Gastroesophageal sphincter (tissue), 4 donors: Measurements from ENCODE around the gene NUP133. TPM values are rescaled to one million over a fixed set of nuclear protein-coding genes. Genes with fewer than 3 reads are reported as not detected.
A peak's percentile ranks its signal among the peaks of the same experiment; 100 is the strongest.
"Not testable (repeated sequence)": the region's sequence is repeated elsewhere in the genome, so short reads cannot be mapped to it uniquely, and the experiment has no call there.

ENCODE experiments used
- ATAC-seq: fragments of 150-250 bp; one replicate; pipeline ENCODE4 v1.9.1; 2016; ENCODE audit warnings: mild to moderate bottlenecking, moderate library complexity
- H3K27ac ChIP-seq, 4 donors: fragments of 200-600 bp; sonication (generic) in 3 of 4; 1 replicate in 3 of 4; 2 replicates in 1 of 4; pipeline ENCODE4 v1.5.1; 2016 to 2019
- H3K27me3 ChIP-seq: fragments of 200-600 bp; sonication (generic); one replicate; pipeline ENCODE4 v1.5.1; 2019
- H3K36me3 ChIP-seq, 2 donors: fragments of 200-600 bp; sonication (generic); one replicate each; pipeline ENCODE4 v1.5.1; 2019; ENCODE audit warnings: control low read depth in 1 of 2
- H3K4me1 ChIP-seq, 3 donors: fragments of 200-600 bp; sonication (generic); 1 replicate in 2 of 3; 2 replicates in 1 of 3; pipeline ENCODE4 v1.5.1; 2016 to 2019; ENCODE audit warnings: control low read depth in 2 of 3
- H3K4me3 ChIP-seq, 2 donors: fragments of 200-600 bp; sonication (generic); one replicate each; pipeline ENCODE4 v1.5.1; 2019; ENCODE audit warnings: mild to moderate bottlenecking in 1 of 2, moderate library complexity in 1 of 2
- H3K9me3 ChIP-seq, 3 donors: fragments of 200-600 bp; sonication (generic); one replicate each; pipeline ENCODE4 v1.5.1; 2017 to 2019; ENCODE audit warnings: control low read depth in 2 of 3
- EP300 ChIP-seq: sonication (generic); formaldehyde crosslinking; IDR thresholded peaks from one replicate; pipeline ENCODE4 v1.6.1; 2017; ENCODE audit warnings: antibody characterized with exemption, mild to moderate bottlenecking
- POLR2A ChIP-seq, 2 donors: fragments of 450-650 bp; IDR thresholded peaks; one replicate each; pipeline ENCODE4 v1.6.1; 2017; ENCODE audit warnings: antibody characterized with exemption in 2 of 2, mild to moderate bottlenecking in 2 of 2, moderate library complexity in 1 of 2
- POLR2AphosphoS5 ChIP-seq: sonication (generic); formaldehyde crosslinking; IDR thresholded peaks from one replicate; pipeline ENCODE4 v1.6.1; 2017; ENCODE audit warnings: antibody characterized with exemption
- WGBS, 2 donors: methylation state at CpG; one replicate each; pipeline ENCODE4 v1.1.5; 2018; ENCODE audit warnings: low coverage in 1 of 2; 5-methylcytosine and 5-hydroxymethylcytosine counted together
- total RNA-seq, 4 donors: library from RNA; depleted of rRNA; stranded (reverse); fragments of >200 nt; gene quantifications; one replicate each; pipeline ENCODE4 v1.1.0, GENCODE V29; 2016
- TF ChIP-seq, protein P1 (sequence below), 4 experiments: fragments of 200-600 bp in 2 of 4; fragments of 450-650 bp in 2 of 4; sonication (generic) in 1 of 4; IDR thresholded peaks; one replicate each; pipeline ENCODE4 v1.5.1; 2017 to 2019; ENCODE audit warnings: antibody characterized with exemption in 4 of 4, mild to moderate bottlenecking in 2 of 4, moderate library complexity in 2 of 4

Gene NUP133
- total RNA-seq, 4 donors from 2014 or later, result 20.5 to 30.2 (median 26.7) TPM

- Histone ChIP-seq H3K4me3 (peak overlapping the region in 1 of 2 donors; percentile 47), H3K27me3 (peaks cover 90% of the 10 kb centered on the region), H3K27ac (no peak overlapping the region), H3K36me3 (no peaks in the 10 kb centered on the region), H3K9me3 (no peaks in the 10 kb centered on the region), H3K4me1 (peaks cover 4 to 53% (median 22%) of the 10 kb centered on the region in 3 donors)
- 18% methylated on average over 4 of the region's 10 CpGs; no CpG with 5 or more reads in 1 of the 2 donors for WGBS, 2 donors
- ATAC-seq, result no peak
- TF ChIP-seq POLR2AphosphoS5 (no peak), EP300 (no peak), POLR2A (IDR thresholded peaks at IDR 0.05) (no peak)
- TF ChIP-seq, protein P1, sequence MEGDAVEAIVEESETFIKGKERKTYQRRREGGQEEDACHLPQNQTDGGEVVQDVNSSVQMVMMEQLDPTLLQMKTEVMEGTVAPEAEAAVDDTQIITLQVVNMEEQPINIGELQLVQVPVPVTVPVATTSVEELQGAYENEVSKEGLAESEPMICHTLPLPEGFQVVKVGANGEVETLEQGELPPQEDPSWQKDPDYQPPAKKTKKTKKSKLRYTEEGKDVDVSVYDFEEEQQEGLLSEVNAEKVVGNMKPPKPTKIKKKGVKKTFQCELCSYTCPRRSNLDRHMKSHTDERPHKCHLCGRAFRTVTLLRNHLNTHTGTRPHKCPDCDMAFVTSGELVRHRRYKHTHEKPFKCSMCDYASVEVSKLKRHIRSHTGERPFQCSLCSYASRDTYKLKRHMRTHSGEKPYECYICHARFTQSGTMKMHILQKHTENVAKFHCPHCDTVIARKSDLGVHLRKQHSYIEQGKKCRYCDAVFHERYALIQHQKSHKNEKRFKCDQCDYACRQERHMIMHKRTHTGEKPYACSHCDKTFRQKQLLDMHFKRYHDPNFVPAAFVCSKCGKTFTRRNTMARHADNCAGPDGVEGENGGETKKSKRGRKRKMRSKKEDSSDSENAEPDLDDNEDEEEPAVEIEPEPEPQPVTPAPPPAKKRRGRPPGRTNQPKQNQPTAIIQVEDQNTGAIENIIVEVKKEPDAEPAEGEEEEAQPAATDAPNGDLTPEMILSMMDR (IDR thresholded peaks at IDR 0.05), result no peak
Observed at GRCh38 chr1:229406798-229407197, 101.3 kb downstream of the NUP133 start.

DNA sequence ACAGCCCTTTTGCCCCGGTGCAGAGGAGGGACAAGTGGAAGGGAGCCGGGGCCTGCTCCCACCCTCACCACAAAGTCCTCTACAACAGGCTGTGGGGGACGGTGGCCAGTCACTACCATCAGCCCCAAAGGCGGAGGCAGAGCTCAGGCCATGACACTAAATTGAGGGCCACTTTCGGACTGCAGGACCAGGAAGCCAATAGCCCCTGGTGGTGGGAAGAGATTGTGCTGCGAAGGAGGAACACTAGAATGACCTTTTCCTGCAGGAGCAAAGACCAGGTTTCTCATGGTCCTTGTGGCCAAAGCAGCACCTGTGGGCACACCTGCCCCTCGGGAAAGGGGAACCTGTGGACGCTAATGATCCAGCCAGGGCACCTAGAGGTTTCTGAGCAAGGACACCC is 104.6 kb downstream of the NUP133 start:
- no peak overlapping the region for H3K4me3 ChIP-seq
- no peak overlapping the region for H3K27ac ChIP-seq
- peaks cover 92% of the 10 kb centered on the region for H3K27me3 ChIP-seq
- TF ChIP-seq EP300 (no peak), POLR2AphosphoS5 (no peak), POLR2A (IDR thresholded peaks at IDR 0.05) (no peak)
- TF ChIP-seq, protein P1 (IDR thresholded peaks at IDR 0.05), result no peak
- H3K36me3 ChIP-seq, result no peaks in the 10 kb centered on the region
- peaks cover 4 to 21% (median 9%) of the 10 kb centered on the region in 3 donors for H3K4me1 ChIP-seq
- WGBS, 2 donors, result no CpG with 5 or more reads among the region's 8 CpGs
- H3K9me3 ChIP-seq, result no peaks in the 10 kb centered on the region
- ATAC-seq, result no peak

DNA sequence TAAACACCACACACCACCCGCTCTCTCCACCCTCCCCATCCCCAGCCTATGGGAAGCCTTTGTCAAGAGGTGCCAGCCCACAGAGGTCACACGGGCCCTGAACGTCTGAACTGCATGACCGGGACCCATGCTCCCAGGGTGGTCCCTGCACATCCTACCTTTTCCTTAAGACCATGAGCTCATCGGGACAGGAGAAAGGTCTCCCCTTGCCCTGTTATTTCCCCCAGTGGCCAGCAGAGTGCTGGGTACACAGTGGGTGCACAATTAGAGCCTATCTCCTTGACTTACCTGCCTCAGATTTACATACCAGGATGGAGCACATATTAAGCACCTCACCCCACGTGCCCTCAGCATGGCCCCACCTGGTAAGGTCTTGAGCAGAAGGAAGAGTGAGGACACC is 105.1 kb downstream of the NUP133 start:
- Histone ChIP-seq H3K27ac (no peak overlapping the region), H3K27me3 (peaks cover 91% of the 10 kb centered on the region)

DNA sequence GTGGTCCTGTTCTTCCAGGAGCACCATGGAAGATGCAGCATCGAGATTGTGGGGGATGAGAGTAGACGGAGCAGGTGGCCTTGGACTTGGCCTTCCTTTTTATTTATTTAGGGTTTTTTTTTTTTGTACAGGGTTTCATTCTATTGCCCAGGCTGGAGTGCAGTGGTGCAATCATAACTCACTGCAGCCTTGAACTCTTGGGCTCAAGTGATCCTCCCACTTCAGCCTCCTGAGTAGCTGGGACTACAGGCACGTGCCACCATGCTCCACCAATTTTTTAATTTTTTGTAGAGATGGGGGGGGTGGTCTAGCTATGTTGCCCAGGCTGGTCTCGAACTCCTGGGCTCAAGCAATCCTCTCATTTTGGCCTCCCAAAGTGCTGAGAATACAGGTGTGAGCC is 105.8 kb downstream of the NUP133 start:
- H3K27me3 ChIP-seq, result peaks cover 84% of the 10 kb centered on the region
- H3K9me3 ChIP-seq, H3K4me1 ChIP-seq, H3K27ac ChIP-seq, H3K4me3 ChIP-seq, ATAC-seq, H3K36me3 ChIP-seq: not testable (repeated sequence)
- 81 to 100% methylated on average over 2 to 4 of the region's 4 CpGs for WGBS, 2 donors

More for the DNA sequence above, 105.1 kb downstream of the NUP133 start:
- no peak for ATAC-seq
- WGBS, 2 donors, result 53 to 72% methylated on average over 2 to 3 of the region's 6 CpGs
- Histone ChIP-seq H3K4me3 (no peak overlapping the region), H3K9me3 (no peaks in the 10 kb centered on the region), H3K36me3 (no peaks in the 10 kb centered on the region), H3K4me1 (peaks cover 4 to 15% (median 9%) of the 10 kb centered on the region in 3 donors)
- TF ChIP-seq POLR2AphosphoS5 (no peak), EP300 (no peak), POLR2A (IDR thresholded peaks at IDR 0.05) (no peak)
- TF ChIP-seq, protein P1 (IDR thresholded peaks at IDR 0.05), result no peak

DNA sequence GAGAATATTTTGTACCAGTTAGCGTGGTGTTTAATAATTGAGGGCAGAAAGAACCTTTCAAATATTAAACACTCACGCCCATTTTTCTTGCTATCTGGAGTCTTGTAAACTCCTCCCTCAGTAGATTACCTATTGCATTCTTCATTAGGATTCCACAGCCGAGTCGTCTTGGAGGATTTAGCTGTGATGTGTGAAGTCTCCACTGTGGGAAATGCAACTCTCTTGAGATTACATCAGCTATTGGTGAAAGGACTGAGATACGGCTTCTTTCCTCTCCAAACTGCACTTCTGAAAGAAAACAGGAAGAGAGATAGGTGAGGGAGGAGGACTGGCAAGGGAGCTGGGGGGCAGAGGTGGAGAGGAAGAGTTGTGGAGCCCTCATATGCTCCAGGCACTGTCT is 110.4 kb downstream of the NUP133 start:
- Histone ChIP-seq H3K4me1 (no peaks in the 10 kb centered on the region), H3K27me3 (peaks cover 84% of the 10 kb centered on the region), H3K9me3 (no peaks in the 10 kb centered on the region), H3K4me3 (no peak overlapping the region), H3K36me3 (no peaks in the 10 kb centered on the region), H3K27ac (no peak overlapping the region)
- no peak for ATAC-seq
- TF ChIP-seq, protein P1 (IDR thresholded peaks at IDR 0.05), result no peak
- TF ChIP-seq POLR2A (IDR thresholded peaks at IDR 0.05), result no peak
- no peak for TF ChIP-seq POLR2AphosphoS5
- whole genome bisulfite sequencing, 2 donors, result 42 to 52% methylated on average over 5 of the region's 5 CpGs
